ENCODE data around the gene VCP.

VCP gene

GRCh38 chr9:35067056-35067455 is 5.4 kb downstream of the VCP start:
- in situ Hi-C loops (cut with HindIII; ENCODE audit: low sequenced_read_pairs): no loop called here
- no peak for DNase-seq (ENCODE audit: low read depth, low spot score)
- TF ChIP-seq CTCF (IDR thresholded peaks at IDR 0.05; ENCODE audit: low read depth, low read length): no peak
- no peak overlapping the region for H3K4me3 ChIP-seq (ENCODE audit: low read depth, low read length)

GRCh38 chr9:35060548-35061207 is 11.7 kb downstream of the VCP start:
- in situ Hi-C loops (cut with HindIII; ENCODE audit: low sequenced_read_pairs): no loop called here

DNA sequence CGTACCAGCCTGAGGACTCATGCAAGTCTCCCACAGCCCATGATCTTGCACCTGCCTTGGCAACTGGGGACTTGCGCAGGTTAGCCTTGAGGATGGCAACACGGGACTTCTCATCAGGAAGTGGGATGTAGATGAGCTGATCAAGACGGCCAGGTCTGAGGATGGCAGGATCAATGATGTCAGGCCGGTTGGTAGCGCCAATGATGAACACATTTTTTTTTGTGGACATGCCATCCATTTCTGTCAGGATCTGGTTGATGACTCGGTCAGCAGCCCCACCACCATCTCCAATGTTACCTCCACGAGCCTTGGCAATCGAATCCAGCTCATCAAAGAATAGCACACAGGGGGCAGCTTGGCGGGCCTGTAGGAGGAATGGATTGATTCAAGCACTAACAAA is 13.0 kb downstream of the VCP start:
- DNase-seq (ENCODE audit: low read depth, low spot score): no peak
- in situ Hi-C loops (cut with HindIII; ENCODE audit: low sequenced_read_pairs): no loop called here
- TF ChIP-seq CTCF (IDR thresholded peaks at IDR 0.05; ENCODE audit: low read depth, low read length): no peak
- H3K4me3 ChIP-seq (ENCODE audit: low read depth, low read length): no peak overlapping the region

More at GRCh38 chr9:35060548-35061207, 11.7 kb downstream of the VCP start:
- H3K4me3 ChIP-seq (ENCODE audit: low read depth, low read length): no peak overlapping the region
- DNase-seq (ENCODE audit: low read depth, low spot score): no peak
- no peak for TF ChIP-seq CTCF (IDR thresholded peaks at IDR 0.05; ENCODE audit: low read depth, low read length)

- no peak for TF ChIP-seq CTCF (IDR thresholded peaks at IDR 0.05; ENCODE audit: low read depth, low read length)
- no peak for DNase-seq (ENCODE audit: low read depth, low spot score)
- in situ Hi-C loops (cut with HindIII; ENCODE audit: low sequenced_read_pairs): no loop called here
- H3K4me3 ChIP-seq (ENCODE audit: low read depth, low read length): no peak overlapping the region
Measured at GRCh38 chr9:35057271-35057620, 15.2 kb downstream of the VCP start.

GRCh38 chr9:35056571-35057270 is 15.7 kb downstream of the VCP start:
- in situ Hi-C loops (cut with HindIII; ENCODE audit: low sequenced_read_pairs): no loop called here
- H3K4me3 ChIP-seq (ENCODE audit: low read depth, low read length): no peak overlapping the region
- no peak for DNase-seq (ENCODE audit: low read depth, low spot score)
- TF ChIP-seq CTCF (IDR thresholded peaks at IDR 0.05; ENCODE audit: low read depth, low read length): no peak

GRCh38 chr9:35054871-35055644 is 17.4 kb downstream of the VCP start:
- no peak overlapping the region for H3K4me3 ChIP-seq (ENCODE audit: low read depth, low read length)
- TF ChIP-seq CTCF (IDR thresholded peaks at IDR 0.05; ENCODE audit: low read depth, low read length): no peak
- in situ Hi-C loops (cut with HindIII; ENCODE audit: low sequenced_read_pairs): no loop called here
- no peak for DNase-seq (ENCODE audit: low read depth, low spot score)
